HEK293 (cell line): ENCODE results near the gene WFDC1.

ENCODE experiments used
- CTCF ChIA-PET: fragments of 350-600 bp; formaldehyde crosslinking; extraction: SDS; loops from one replicate; lab custom pipeline; 2021; ENCODE audit warnings: antibody characterized with exemption; lab: Yijun Ruan, JAX
- POLR2A ChIA-PET: fragments of 300-600 bp; formaldehyde crosslinking; extraction: SDS; loops from one replicate; lab custom pipeline; 2020; ENCODE audit warnings: antibody characterized with exemption, inconsistent platforms; lab: Yijun Ruan, JAX
- H3K27ac ChIP-seq: fragments of 200-500 bp; sonication (Bioruptor generic); 2 replicates; pipeline ENCODE4 v1.5.1; 2014; ENCODE audit warnings: low read depth, low read length, control low read depth, inconsistent platforms; ENCODE audit errors: extremely low read depth
- H3K36me3 ChIP-seq, 2 experiments: fragments of 200-500 bp in 1 of 2; sonication (Bioruptor generic) in 1 of 2; 1 replicate in 1 of 2; 2 replicates in 1 of 2; pipeline ENCODE4 v1.5.1; 2014 to 2017; ENCODE audit warnings: inconsistent platforms in 2 of 2, low read length in 2 of 2; ENCODE audit not compliant: control insufficient read depth in 2 of 2, insufficient read depth in 1 of 2
- H3K4me1 ChIP-seq: fragments of 200-500 bp; sonication (Bioruptor generic); 2 replicates; pipeline ENCODE4 v1.5.1; 2014; ENCODE audit warnings: mild to moderate bottlenecking, low read length, inconsistent platforms; ENCODE audit not compliant: control insufficient read depth, insufficient read depth
- H3K4me3 ChIP-seq: 2 replicates; pipeline ENCODE4 v1.5.1; 2011; ENCODE audit warnings: low read depth, mild to moderate bottlenecking, control low read depth, low read length, moderate library complexity
- H3K9me3 ChIP-seq: fragments of 200-500 bp; sonication (Bioruptor generic); 2 replicates; pipeline ENCODE4 v1.5.1; 2014; ENCODE audit warnings: low read depth, low read length, inconsistent platforms; ENCODE audit not compliant: control insufficient read depth, insufficient read depth
- BCL11A ChIP-seq: fragments of 450-650 bp; formaldehyde crosslinking; IDR thresholded peaks from 2 replicates; pipeline ENCODE4 v1.5.1; 2016; ENCODE audit warnings: low read depth, missing biosample characterization, missing genetic modification characterization
- HOXA7 ChIP-seq: sonication (generic); formaldehyde crosslinking; IDR thresholded peaks from 2 replicates; pipeline ENCODE4 v1.8.1; 2022; ENCODE audit warnings: missing genetic modification reagents, borderline replicate concordance
- KLF16 ChIP-seq: fragments of 450-650 bp; formaldehyde crosslinking; IDR thresholded peaks from 2 replicates; pipeline ENCODE4 v1.5.1; 2017; ENCODE audit warnings: missing biosample characterization, missing genetic modification characterization
- KLF8 ChIP-seq: fragments of 450-650 bp; formaldehyde crosslinking; IDR thresholded peaks from 2 replicates; pipeline ENCODE4 v1.5.1; 2016; ENCODE audit warnings: missing biosample characterization, missing genetic modification characterization
- MZF1 ChIP-seq: fragments of 450-650 bp; formaldehyde crosslinking; IDR thresholded peaks from 2 replicates; pipeline ENCODE4 v1.5.1; 2017; ENCODE audit warnings: missing biosample characterization, missing genetic modification characterization, borderline replicate concordance
- PRDM2 ChIP-seq: fragments of 450-650 bp; formaldehyde crosslinking; IDR thresholded peaks from 2 replicates; pipeline ENCODE4 v1.5.1; 2016; ENCODE audit warnings: missing biosample characterization, missing genetic modification characterization, borderline replicate concordance
- SCRT2 ChIP-seq: fragments of 450-650 bp; formaldehyde crosslinking; IDR thresholded peaks from 2 replicates; pipeline ENCODE4 v1.5.1; 2016; ENCODE audit warnings: missing biosample characterization, missing genetic modification characterization
- SP2 ChIP-seq: fragments of 450-650 bp; formaldehyde crosslinking; IDR thresholded peaks from 2 replicates; pipeline ENCODE4 v1.5.1; 2016; ENCODE audit warnings: missing biosample characterization, missing genetic modification characterization
- ZBTB1 ChIP-seq: fragments of 450-650 bp; formaldehyde crosslinking; IDR thresholded peaks from 2 replicates; pipeline ENCODE4 v1.5.1; 2016; ENCODE audit warnings: missing biosample characterization, missing genetic modification characterization
- ZBTB10 ChIP-seq: fragments of 450-650 bp; formaldehyde crosslinking; IDR thresholded peaks from 2 replicates; pipeline ENCODE4 v1.5.1; 2016; ENCODE audit warnings: missing biosample characterization, missing genetic modification characterization
- ZBTB21 ChIP-seq: fragments of 450-650 bp; formaldehyde crosslinking; IDR thresholded peaks from 2 replicates; pipeline ENCODE4 v1.5.1; 2017; ENCODE audit warnings: missing biosample characterization, missing genetic modification characterization
- ZNF112 ChIP-seq: fragments of 450-650 bp; formaldehyde crosslinking; IDR thresholded peaks from 2 replicates; pipeline ENCODE4 v1.5.0; 2017; ENCODE audit warnings: missing biosample characterization, missing genetic modification characterization
- ZNF138 ChIP-seq: fragments of 450-650 bp; formaldehyde crosslinking; IDR thresholded peaks from 2 replicates; pipeline ENCODE4 v1.5.1; 2016; ENCODE audit warnings: missing biosample characterization, missing genetic modification characterization, borderline replicate concordance
- ZNF239 ChIP-seq: fragments of 450-650 bp; formaldehyde crosslinking; IDR thresholded peaks from 2 replicates; pipeline ENCODE4 v1.5.1; 2016; ENCODE audit warnings: missing biosample characterization, missing genetic modification characterization
- ZNF274 ChIP-seq, 2 experiments: fragments of 200-500 bp in 1 of 2; fragments of 450-650 bp in 1 of 2; sonication (Bioruptor generic) in 1 of 2; formaldehyde crosslinking in 1 of 2; IDR thresholded peaks; 2 replicates each; pipeline versions ENCODE4 v1.5.1 to v1.6.1; 2014 to 2016; ENCODE audit warnings: borderline replicate concordance in 1 of 2, inconsistent platforms in 1 of 2, low read length in 1 of 2, missing biosample characterization in 1 of 2, missing genetic modification characterization in 1 of 2
- ZNF350 ChIP-seq: fragments of 450-650 bp; formaldehyde crosslinking; IDR thresholded peaks from 2 replicates; pipeline ENCODE4 v1.5.0; 2017; ENCODE audit warnings: missing biosample characterization, mild to moderate bottlenecking, missing genetic modification characterization
- ZNF416 ChIP-seq: fragments of 450-650 bp; formaldehyde crosslinking; IDR thresholded peaks from 2 replicates; pipeline ENCODE4 v1.5.1; 2016; ENCODE audit warnings: missing biosample characterization, missing genetic modification characterization
- ZNF514 ChIP-seq: fragments of 450-650 bp; formaldehyde crosslinking; IDR thresholded peaks from 2 replicates; pipeline ENCODE4 v1.5.1; 2016; ENCODE audit warnings: missing biosample characterization, missing genetic modification characterization
- ZNF530 ChIP-seq: fragments of 450-650 bp; formaldehyde crosslinking; IDR thresholded peaks from 2 replicates; pipeline ENCODE4 v1.5.1; 2016; ENCODE audit warnings: low read depth, missing biosample characterization, missing genetic modification characterization
- ZNF623 ChIP-seq: fragments of 450-650 bp; formaldehyde crosslinking; IDR thresholded peaks from 2 replicates; pipeline ENCODE4 v1.5.1; 2016; ENCODE audit warnings: missing biosample characterization, missing genetic modification characterization
- ZNF664 ChIP-seq: fragments of 450-650 bp; formaldehyde crosslinking; IDR thresholded peaks from 2 replicates; pipeline ENCODE4 v1.5.1; 2016; ENCODE audit warnings: missing biosample characterization, missing genetic modification characterization
- ZNF670 ChIP-seq: fragments of 450-650 bp; formaldehyde crosslinking; IDR thresholded peaks from 2 replicates; pipeline ENCODE4 v1.5.1; 2016; ENCODE audit warnings: missing biosample characterization, missing genetic modification characterization, low read depth
- ZNF768 ChIP-seq: fragments of 450-650 bp; formaldehyde crosslinking; IDR thresholded peaks from 2 replicates; pipeline ENCODE4 v1.5.1; 2018; ENCODE audit warnings: missing biosample characterization, mild to moderate bottlenecking, missing genetic modification characterization
- TF ChIP-seq, protein P1 (sequence below): fragments of 450-650 bp; formaldehyde crosslinking; IDR thresholded peaks from 2 replicates; pipeline ENCODE4 v1.5.1; 2016; ENCODE audit warnings: missing biosample characterization, missing genetic modification characterization

The WFDC1 gene

GRCh38 chr16:84312783-84313382 is 18.2 kb downstream of the WFDC1 start:
- Histone ChIP-seq H3K4me1 (no peaks in the 10 kb centered on the region), H3K9me3 (no peaks in the 10 kb centered on the region), H3K27ac (no peak overlapping the region), H3K4me3 (no peak overlapping the region), H3K36me3 (no peaks in the 10 kb centered on the region)
- POLR2A ChIA-PET, result no interaction called here
- CTCF ChIA-PET, result interaction anchor here (0.7 to 1.2 kb wide), 2 partner anchors 172 to 194 kb away, joined by 3 to 5 read pairs; no protein-coding TSS in a partner anchor
- TF ChIP-seq KLF8 (no peak), MZF1 (tag by site-specific recombination) (no peak), HOXA7 (CRISPR knock-in tag) (no peak), ZBTB1 (tag by site-specific recombination) (no peak), ZBTB10 (tag by site-specific recombination) (no peak), ZNF239 (no peak), ZNF530 (tag by site-specific recombination) (no peak), ZNF274 (IDR thresholded peaks at IDR 0.05; ENCODE audit: low read length) (no peak), ZNF274 (tag by site-specific recombination; IDR thresholded peaks at IDR 0.05; ENCODE audit: borderline replicate concordance) (no peak), KLF16 (tag by site-specific recombination) (no peak), SP2 (tag by site-specific recombination) (no peak), ZNF664 (tag by site-specific recombination) (no peak), ZNF670 (no peak), ZNF350 (no peak), ZNF416 (tag by site-specific recombination) (no peak)

DNA sequence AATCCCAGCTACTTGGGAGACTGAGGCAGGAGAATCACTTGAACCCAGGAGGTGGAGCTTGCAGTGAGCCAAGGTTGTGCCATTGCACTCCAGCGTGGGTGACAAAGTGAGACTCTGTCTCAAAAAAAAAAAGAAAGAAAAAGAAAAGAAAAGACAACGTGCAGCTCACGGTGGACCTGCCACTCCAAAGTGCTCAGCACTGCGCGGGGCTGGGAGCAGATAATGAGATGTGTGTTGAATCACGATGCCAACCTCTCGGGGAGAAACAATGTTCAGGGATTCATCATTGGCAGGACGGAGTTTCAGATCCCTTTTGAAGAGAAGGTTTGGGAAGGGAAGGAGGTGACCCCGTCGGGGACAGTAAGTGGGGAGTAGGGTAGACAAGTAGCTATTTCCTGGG is 19.2 kb downstream of the WFDC1 start:
- POLR2A ChIA-PET, result no interaction called here
- no peaks in the 10 kb centered on the region for H3K9me3 ChIP-seq
- H3K27ac ChIP-seq, result no peak overlapping the region
- TF ChIP-seq ZNF768 (no peak), ZNF514 (tag by site-specific recombination) (no peak), ZNF623 (no peak), SCRT2 (no peak)
- no peak overlapping the region for H3K4me3 ChIP-seq
- no peaks in the 10 kb centered on the region for H3K4me1 ChIP-seq
- CTCF ChIA-PET, result no interaction called here
- no peaks in the 10 kb centered on the region for H3K36me3 ChIP-seq

DNA sequence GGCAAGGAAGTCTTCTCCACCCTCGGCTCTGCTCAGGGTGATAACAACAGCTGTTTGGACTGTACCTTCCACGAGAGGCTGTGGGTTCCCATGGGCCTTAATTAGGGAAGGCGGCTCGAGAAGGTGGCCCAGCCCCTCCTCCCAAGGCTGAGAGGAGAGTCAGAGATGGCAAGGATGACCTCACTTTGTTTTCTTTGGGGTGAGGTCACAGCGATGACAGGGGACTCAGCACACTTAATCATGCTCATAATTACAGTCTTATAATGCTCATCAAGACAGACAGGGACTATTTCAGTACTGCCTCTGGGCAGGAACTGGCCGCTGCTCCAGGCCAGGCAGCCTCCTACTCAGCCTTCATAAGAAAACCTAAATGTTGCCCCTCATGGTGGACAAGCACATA is 19.7 kb downstream of the WFDC1 start:
- no peaks in the 10 kb centered on the region for H3K4me1 ChIP-seq
- no peak overlapping the region for H3K4me3 ChIP-seq
- ChIA-PET POLR2A (no interaction called here), CTCF (no interaction called here)
- no peaks in the 10 kb centered on the region for H3K9me3 ChIP-seq
- no peaks in the 10 kb centered on the region for H3K36me3 ChIP-seq
- H3K27ac ChIP-seq, result no peak overlapping the region
- TF ChIP-seq, protein P1, sequence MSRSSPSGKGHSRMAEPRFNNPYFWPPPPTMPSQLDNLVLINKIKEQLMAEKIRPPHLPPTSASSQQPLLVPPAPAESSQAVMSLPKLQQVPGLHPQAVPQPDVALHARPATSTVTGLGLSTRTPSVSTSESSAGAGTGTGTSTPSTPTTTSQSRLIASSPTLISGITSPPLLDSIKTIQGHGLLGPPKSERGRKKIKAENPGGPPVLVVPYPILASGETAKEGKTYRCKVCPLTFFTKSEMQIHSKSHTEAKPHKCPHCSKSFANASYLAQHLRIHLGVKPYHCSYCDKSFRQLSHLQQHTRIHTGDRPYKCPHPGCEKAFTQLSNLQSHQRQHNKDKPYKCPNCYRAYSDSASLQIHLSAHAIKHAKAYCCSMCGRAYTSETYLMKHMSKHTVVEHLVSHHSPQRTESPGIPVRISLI (tag by site-specific recombination), result no peak
- no peak for TF ChIP-seq BCL11A (tag by site-specific recombination)
- no peak for TF ChIP-seq ZNF112
- peak; percentile 89 for TF ChIP-seq ZBTB21 (tag by site-specific recombination)
- no peak for TF ChIP-seq ZNF138 (tag by site-specific recombination)
- no peak for TF ChIP-seq PRDM2 (tag by site-specific recombination)
